HG03175 (cell line): ENCODE data around the gene NDST1.

ENCODE experiments used
- ATAC-seq: cut with Tn5 transposase; IDR thresholded peaks from one replicate; pipeline ENCODE4 v1.9.1; 2021; ENCODE audit warnings: mild to moderate bottlenecking, moderate library complexity; ENCODE audit not compliant: unreplicated experiment

The NDST1 gene

GRCh38 chr5:150521939-150522503 is 14.1 kb downstream of the NDST1 start:
- no peak for ATAC-seq

GRCh38 chr5:150522504-150523414 is 14.8 kb downstream of the NDST1 start:
- no peak for ATAC-seq

GRCh38 chr5:150523472-150524350 is 15.8 kb downstream of the NDST1 start:
- no peak for ATAC-seq

- ATAC-seq = no peak
These were observed 17.2 kb downstream of the NDST1 start for GRCh38 chr5:150525163-150525562.

- ATAC-seq = no peak
These were observed 17.9 kb downstream of the NDST1 start for GRCh38 chr5:150525781-150526180.

GRCh38 chr5:150527038-150527437 is 19.1 kb downstream of the NDST1 start:
- no peak for ATAC-seq

GRCh38 chr5:150527808-150528207 is 19.9 kb downstream of the NDST1 start:
- no peak for ATAC-seq

- no peak for ATAC-seq
These were observed 21.1 kb downstream of the NDST1 start for GRCh38 chr5:150528924-150529546.

GRCh38 chr5:150529555-150529954 is 21.6 kb downstream of the NDST1 start:
- ATAC-seq = no peak

- no peak for ATAC-seq
These were observed 22.5 kb downstream of the NDST1 start for GRCh38 chr5:150530423-150530822.

- no peak for ATAC-seq
These were observed 23.1 kb downstream of the NDST1 start for GRCh38 chr5:150530951-150531588.

GRCh38 chr5:150531686-150532085 is 23.8 kb downstream of the NDST1 start:
- ATAC-seq = no peak

GRCh38 chr5:150532151-150532550 is 24.2 kb downstream of the NDST1 start:
- no peak for ATAC-seq

GRCh38 chr5:150532996-150533395 is 25.1 kb downstream of the NDST1 start:
- no peak for ATAC-seq

- no peak for ATAC-seq
These were observed 26.9 kb downstream of the NDST1 start for GRCh38 chr5:150534811-150535210.

GRCh38 chr5:150535611-150536010 is 27.7 kb downstream of the NDST1 start:
- ATAC-seq = no peak

- ATAC-seq = no peak
These were observed 30.3 kb downstream of the NDST1 start for GRCh38 chr5:150538007-150538917.

GRCh38 chr5:150539206-150539605 is 31.3 kb downstream of the NDST1 start:
- ATAC-seq = no peak

GRCh38 chr5:150540042-150540441 is 32.1 kb downstream of the NDST1 start:
- no peak for ATAC-seq
